HL-60/S4 treated with retinoic acid at 250 ng/mL for 4 days and 3 days (cell line): ENCODE data around the gene OR2AT4.
"Not testable (repeated sequence)": the region's sequence is repeated elsewhere in the genome, so short reads cannot be mapped to it uniquely, and the experiment has no call there.

Source experiments
- in situ Hi-C: fragments of 300-500 bp; cut with MboI; formaldehyde crosslinking; loops from 2 replicates; pipeline ENCODE4 v1.7.0; 2022; ENCODE audit warnings: low sequenced_read_pairs

The OR2AT4 gene

GRCh38 chr11:75096456-75097172 is at the start of gene OR2AT4:
TSS of gene OR2AT4 (minus strand) at chr11:75096876.
- in situ Hi-C loops = no loop called here

- in situ Hi-C loops = loop anchor here (5.0 kb wide), 1 partner anchor 101 kb away; no protein-coding TSS in a partner anchor
Measured at GRCh38 chr11:75145972-75146519, 49.4 kb upstream of the OR2AT4 start.

- in situ Hi-C loops = loop anchor here (5.0 kb wide), 1 partner anchor 102 kb away; no protein-coding TSS in a partner anchor
Measured at GRCh38 chr11:75145196-75145971, 48.7 kb upstream of the OR2AT4 start.

- in situ Hi-C loops = loop anchor here (5.0 kb wide), 2 partner anchors 58 to 103 kb away; no protein-coding TSS in a partner anchor
Measured at GRCh38 chr11:75144716-75145014, 48.0 kb upstream of the OR2AT4 start.

GRCh38 chr11:75143420-75143731 is 46.7 kb upstream of the OR2AT4 start:
- in situ Hi-C loops = loop anchor here (5.0 kb wide), 1 partner anchor 59 kb away; no protein-coding TSS in a partner anchor

- in situ Hi-C loops = loop anchor here (5.0 kb wide), 1 partner anchor 59 kb away; no protein-coding TSS in a partner anchor
Measured at GRCh38 chr11:75142714-75143419, 46.2 kb upstream of the OR2AT4 start.

- in situ Hi-C loops = loop anchor here (5.0 kb wide), 1 partner anchor 61 kb away; no protein-coding TSS in a partner anchor
Measured at GRCh38 chr11:75141166-75141565, 44.5 kb upstream of the OR2AT4 start.

- in situ Hi-C loops = loop anchor here (5.0 kb wide), 1 partner anchor 62 kb away; no protein-coding TSS in a partner anchor
Measured at GRCh38 chr11:75140269-75141138, 43.8 kb upstream of the OR2AT4 start.

GRCh38 chr11:75135651-75136050 is 39.0 kb upstream of the OR2AT4 start:
- in situ Hi-C loops = no loop called here

- in situ Hi-C loops = no loop called here
Measured at GRCh38 chr11:75135021-75135650, 38.5 kb upstream of the OR2AT4 start.

- in situ Hi-C loops = no loop called here
Measured at GRCh38 chr11:75133976-75134375, 37.3 kb upstream of the OR2AT4 start.

- in situ Hi-C loops = no loop called here
Measured at GRCh38 chr11:75132080-75132479, 35.4 kb upstream of the OR2AT4 start.

- in situ Hi-C loops = no loop called here
Measured at GRCh38 chr11:75126564-75126963, 29.9 kb upstream of the OR2AT4 start.

GRCh38 chr11:75118577-75118976 is 21.9 kb upstream of the OR2AT4 start:
- in situ Hi-C loops = no loop called here

GRCh38 chr11:75114465-75114864 is 17.8 kb upstream of the OR2AT4 start:
- in situ Hi-C loops = no loop called here

GRCh38 chr11:75113030-75113429 is 16.4 kb upstream of the OR2AT4 start:
- in situ Hi-C loops = no loop called here

- in situ Hi-C loops = no loop called here
Measured at GRCh38 chr11:75112200-75112599, 15.5 kb upstream of the OR2AT4 start.

GRCh38 chr11:75107187-75107586 is 10.5 kb upstream of the OR2AT4 start:
- in situ Hi-C loops = no loop called here

GRCh38 chr11:75105967-75106681 is 9.4 kb upstream of the OR2AT4 start:
- in situ Hi-C loops = not testable (repeated sequence)
